ENCODE data around the gene USH1C. TPM values are rescaled to one million over a fixed set of nuclear protein-coding genes. Genes with fewer than 3 reads are reported as not detected.

USH1C gene
- total and polyA plus RNA-seq, 2 of the 13 experiments (the other 11 are each of a cell fraction or from before 2014, with no cell fraction given), result not detected

DNA sequence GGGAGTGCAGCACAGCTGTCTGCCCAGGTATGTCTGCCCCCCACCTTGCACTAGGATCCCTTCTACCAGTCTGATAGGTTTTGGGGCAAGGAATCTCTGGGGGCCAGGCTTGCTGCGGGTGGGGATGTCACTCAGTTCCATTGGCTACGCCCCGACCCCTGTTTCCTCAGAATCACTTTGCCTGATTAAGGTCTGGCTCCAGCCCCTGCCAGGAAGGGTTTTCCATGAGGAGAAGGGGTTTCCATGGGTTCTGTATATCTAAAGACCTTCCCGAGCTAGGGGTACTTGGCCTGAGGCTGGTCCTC is 16.8 kb upstream of the USH1C start:
- Histone ChIP-seq H3K4me2 (ENCODE audit: low read depth, low read length) (no peak overlapping the region), H3K36me3 (replicated peaks in 1 of 2; ENCODE audit: control insufficient read depth in 1 of 2, insufficient read depth in 2 of 2, low read length in 2 of 2) (no peaks in the 10 kb centered on the region), H3K27ac (ENCODE audit: extremely low read length, insufficient read depth, low read length) (no peak overlapping the region), H3K4me3 (replicated peaks in 1 of 3; ENCODE audit: insufficient read depth in 1 of 3, low read depth in 2 of 3, low read length in 3 of 3) (no peak overlapping the region), H3K9ac (ENCODE audit: insufficient read depth, low read depth, low read length) (no peak overlapping the region), H4K20me1 (ENCODE audit: insufficient read depth, low read length) (no peaks in the 10 kb centered on the region), H3K9me3 (ENCODE audit: low read length) (no peaks in the 10 kb centered on the region), H2AFZ (ENCODE audit: low read length) (no peak overlapping the region), H3K4me1 (ENCODE audit: insufficient read depth, low read length) (0 out of 2 replicates have a peak, but pooled peaks cover 7% of the 10 kb centered on the region), H3K79me2 (ENCODE audit: insufficient read depth, low read length) (no peaks in the 10 kb centered on the region), H3K27me3 (ENCODE audit: control insufficient read depth in 1 of 2, insufficient read depth in 2 of 2, low read length in 2 of 2) (peaks cover 8 to 14% of the 10 kb centered on the region in 2 experiments; a peak in 3 of 5 replicates)
- DNase-seq (ENCODE audit: low spot score) (no peak), FAIRE-seq (no peak), ATAC-seq (no peak)
- in situ Hi-C loops (cut with HindIII; ENCODE audit: extremely low pct_ligation_motif_present, low pct_unique_long_range_greater_than_20kb), result no loop called here
- 0% methylated on average over 1 of the region's 4 CpGs for WGBS (ENCODE audit: low lambda C conversion rate)
- TF ChIP-seq ZNF383 (CRISPR knock-in tag; IDR thresholded peaks at IDR 0.05; ENCODE audit: borderline replicate concordance) (no peak), KDM1A (CRISPR knock-in tag; IDR thresholded peaks at IDR 0.05) (no peak), AKAP8 (CRISPR knock-in tag; IDR thresholded peaks at IDR 0.05) (no peak), NR2F6 (IDR thresholded peaks at IDR 0.05) (no peak), NR2F6 (CRISPR knock-in tag; IDR thresholded peaks at IDR 0.05) (no peak), PHF21A (CRISPR knock-in tag; IDR thresholded peaks at IDR 0.05) (no peak)
- no TSS peak for BruUV-seq (replicated peaks)
- ChIA-PET POLR2A (no interaction called here), CTCF (ENCODE audit: low intra/inter-chr PET ratio, low total read pairs) (no interaction called here)
- intact Hi-C loops (cut with micrococcal nuclease; ENCODE audit: unreplicated experiment), result no loop called here

DNA sequence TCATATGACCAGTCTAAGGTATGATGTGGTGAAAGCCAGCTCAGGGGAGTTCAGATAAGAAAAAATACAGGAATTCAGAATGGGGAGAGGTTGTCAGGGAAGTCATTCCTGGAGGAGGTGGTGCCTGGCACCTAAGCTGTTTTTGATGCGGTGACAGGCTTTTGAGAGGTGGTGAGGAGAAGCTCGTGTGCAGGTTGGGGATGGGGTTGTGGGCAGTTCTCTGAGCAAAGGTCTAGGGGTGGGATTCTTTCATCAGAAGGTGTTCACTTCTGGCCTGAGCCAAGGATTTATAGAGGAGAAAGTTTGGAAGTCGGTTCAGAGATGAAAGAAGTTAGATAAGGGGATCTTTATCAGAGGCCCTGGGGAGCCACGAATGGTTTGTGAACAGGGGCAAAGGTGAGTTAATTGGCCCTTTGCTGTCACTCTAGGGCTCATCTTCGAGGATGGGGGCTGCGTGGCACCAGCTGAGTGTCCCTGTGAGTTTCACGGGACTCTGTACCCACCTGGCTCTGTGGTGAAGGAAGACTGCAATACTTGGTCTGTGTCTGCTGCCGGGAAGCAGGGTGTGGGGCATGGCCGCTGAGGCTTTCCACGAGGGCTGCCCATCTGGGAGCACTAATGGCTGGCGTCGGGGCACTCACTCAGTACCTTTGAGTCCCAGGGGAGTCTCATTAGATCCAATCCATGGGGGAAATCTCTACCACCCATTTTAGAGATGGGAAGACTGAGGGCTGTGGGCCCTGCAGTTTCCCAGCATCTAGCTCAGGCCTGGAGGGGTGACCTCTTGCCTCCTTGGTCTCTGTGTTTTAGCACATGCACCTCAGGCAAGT is 16.3 kb upstream of the USH1C start:
- BruUV-seq (replicated peaks), result no TSS peak
- FAIRE-seq (no peak), ATAC-seq (no peak), DNase-seq (ENCODE audit: low spot score) (no peak)
- H3K27me3 ChIP-seq (ENCODE audit: control insufficient read depth in 1 of 2, insufficient read depth in 2 of 2, low read length in 2 of 2), result peaks cover 8 to 14% of the 10 kb centered on the region in 2 experiments; a peak in 3 of 5 replicates
- no peak overlapping the region for H2AFZ ChIP-seq (ENCODE audit: low read length)
- H3K79me2 ChIP-seq (ENCODE audit: insufficient read depth, low read length), result no peaks in the 10 kb centered on the region
- WGBS (ENCODE audit: low lambda C conversion rate), result 23% methylated on average over 4 of the region's 12 CpGs
- no peaks in the 10 kb centered on the region for H3K9me3 ChIP-seq (ENCODE audit: low read length)
- no peak overlapping the region for H3K4me3 ChIP-seq (replicated peaks in 1 of 3; ENCODE audit: insufficient read depth in 1 of 3, low read depth in 2 of 3, low read length in 3 of 3)
- no peaks in the 10 kb centered on the region for H3K36me3 ChIP-seq (replicated peaks in 1 of 2; ENCODE audit: control insufficient read depth in 1 of 2, insufficient read depth in 2 of 2, low read length in 2 of 2)
- TF ChIP-seq TFDP1 (CRISPR knock-in tag; IDR thresholded peaks at IDR 0.05; ENCODE audit: borderline replicate concordance) (no peak), ZFYVE20 (CRISPR knock-in tag; IDR thresholded peaks at IDR 0.05; ENCODE audit: borderline replicate concordance, low read depth) (no peak), ZNF629 (CRISPR knock-in tag; conservative IDR thresholded peaks at IDR 0.05) (peak; percentile 75)
- H3K9ac ChIP-seq (ENCODE audit: insufficient read depth, low read depth, low read length), result no peak overlapping the region
- in situ Hi-C loops (cut with HindIII; ENCODE audit: extremely low pct_ligation_motif_present, low pct_unique_long_range_greater_than_20kb), result no loop called here
- intact Hi-C loops (cut with micrococcal nuclease; ENCODE audit: unreplicated experiment), result no loop called here
- CTCF ChIA-PET (ENCODE audit: low intra/inter-chr PET ratio, low total read pairs), result no interaction called here
- POLR2A ChIA-PET, result no interaction called here
- H3K4me2 ChIP-seq (ENCODE audit: low read depth, low read length), result no peak overlapping the region
- H3K4me1 ChIP-seq (ENCODE audit: insufficient read depth, low read length), result 0 out of 2 replicates have a peak, but pooled peaks cover 7% of the 10 kb centered on the region
- no peaks in the 10 kb centered on the region for H4K20me1 ChIP-seq (ENCODE audit: insufficient read depth, low read length)
- H3K27ac ChIP-seq (ENCODE audit: extremely low read length, insufficient read depth, low read length), result no peak overlapping the region
